Measurements from ENCODE around the gene ADCY9. TPM values are rescaled to one million over a fixed set of nuclear protein-coding genes. Genes with fewer than 3 reads are reported as not detected.
"Not testable (repeated sequence)": the region's sequence is repeated elsewhere in the genome, so short reads cannot be mapped to it uniquely, and the experiment has no call there.

The ADCY9 gene
- total RNA-seq, 4 donors from 2014 or later = 6.3 to 22.3 (median 11.2) TPM

- no peak for TF ChIP-seq POLR2A (IDR thresholded peaks at IDR 0.05)
- TF ChIP-seq, protein P1, sequence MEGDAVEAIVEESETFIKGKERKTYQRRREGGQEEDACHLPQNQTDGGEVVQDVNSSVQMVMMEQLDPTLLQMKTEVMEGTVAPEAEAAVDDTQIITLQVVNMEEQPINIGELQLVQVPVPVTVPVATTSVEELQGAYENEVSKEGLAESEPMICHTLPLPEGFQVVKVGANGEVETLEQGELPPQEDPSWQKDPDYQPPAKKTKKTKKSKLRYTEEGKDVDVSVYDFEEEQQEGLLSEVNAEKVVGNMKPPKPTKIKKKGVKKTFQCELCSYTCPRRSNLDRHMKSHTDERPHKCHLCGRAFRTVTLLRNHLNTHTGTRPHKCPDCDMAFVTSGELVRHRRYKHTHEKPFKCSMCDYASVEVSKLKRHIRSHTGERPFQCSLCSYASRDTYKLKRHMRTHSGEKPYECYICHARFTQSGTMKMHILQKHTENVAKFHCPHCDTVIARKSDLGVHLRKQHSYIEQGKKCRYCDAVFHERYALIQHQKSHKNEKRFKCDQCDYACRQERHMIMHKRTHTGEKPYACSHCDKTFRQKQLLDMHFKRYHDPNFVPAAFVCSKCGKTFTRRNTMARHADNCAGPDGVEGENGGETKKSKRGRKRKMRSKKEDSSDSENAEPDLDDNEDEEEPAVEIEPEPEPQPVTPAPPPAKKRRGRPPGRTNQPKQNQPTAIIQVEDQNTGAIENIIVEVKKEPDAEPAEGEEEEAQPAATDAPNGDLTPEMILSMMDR (IDR thresholded peaks at IDR 0.05) = no peak
- Histone ChIP-seq H3K4me3 (no peak overlapping the region), H3K4me1 (no peaks in the 10 kb centered on the region), H3K36me3 (no peaks in the 10 kb centered on the region), H3K9me3 (no peaks in the 10 kb centered on the region), H3K27me3 (no peaks in the 10 kb centered on the region), H3K27ac (no peak overlapping the region)
- intact Hi-C loops (cut with DNase I) = no loop called here
- no peak for DNase-seq
- 84 to 85% methylated on average over 4 of the region's 4 CpGs for WGBS, 2 donors
Observed at GRCh38 chr16:4157376-4157825, 41.2 kb upstream of the ADCY9 start.

DNA sequence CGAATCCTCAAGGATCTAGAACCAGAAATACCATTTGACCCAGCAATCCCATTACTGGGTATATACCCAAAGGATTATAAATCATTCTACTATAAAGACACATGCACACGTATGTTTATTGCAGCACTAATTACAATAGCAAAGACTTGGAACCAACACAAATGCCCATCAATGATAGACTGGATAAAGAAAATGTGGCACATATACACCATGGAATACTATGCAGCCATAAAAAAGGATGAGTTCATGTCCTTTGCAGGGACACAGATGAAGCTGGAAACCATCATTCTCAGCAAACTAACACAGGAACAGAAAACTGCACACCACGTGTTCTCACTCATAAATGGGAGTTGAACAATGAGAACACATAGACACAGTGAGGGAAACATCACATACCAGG lies 40.3 kb upstream of the ADCY9 start:
- H3K27me3 ChIP-seq; H3K36me3 ChIP-seq; DNase-seq; H3K9me3 ChIP-seq; H3K27ac ChIP-seq; intact Hi-C loops (cut with DNase I); H3K4me3 ChIP-seq; H3K4me1 ChIP-seq: not testable (repeated sequence)
- WGBS, 2 donors = 75 to 87% methylated on average over 3 of the region's 3 CpGs

DNA sequence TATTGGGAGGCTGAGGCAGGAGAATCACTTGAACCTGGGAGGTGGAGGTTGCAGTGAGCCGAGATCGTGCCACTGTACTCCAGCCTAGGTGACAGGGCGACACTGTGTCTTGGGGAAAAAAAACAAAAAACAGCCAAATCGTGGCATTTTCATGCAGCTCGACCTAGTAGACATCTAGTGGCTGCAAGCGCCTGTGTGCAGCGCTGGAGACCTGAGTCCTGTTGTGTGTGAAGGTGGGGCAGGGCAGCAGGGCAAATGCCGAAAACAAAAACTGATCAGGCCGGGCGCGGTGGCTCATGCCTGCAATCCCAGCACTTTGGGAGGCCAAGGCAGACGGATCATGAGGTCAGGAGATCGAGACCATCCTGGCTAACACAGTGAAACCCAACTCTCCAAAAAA lies 37.1 kb upstream of the ADCY9 start:
- H3K27ac ChIP-seq; intact Hi-C loops (cut with DNase I); DNase-seq; H3K9me3 ChIP-seq; H3K4me1 ChIP-seq; H3K4me3 ChIP-seq; H3K36me3 ChIP-seq; H3K27me3 ChIP-seq: not testable (repeated sequence)
- WGBS, 2 donors = 92 to 93% methylated on average over 11 to 12 of the region's 13 CpGs

- Histone ChIP-seq H3K4me3 (no peak overlapping the region), H3K27me3 (peaks cover 0 to 4% (median 0%) of the 10 kb centered on the region in 4 donors), H3K9me3 (no peaks in the 10 kb centered on the region), H3K36me3 (no peaks in the 10 kb centered on the region), H3K27ac (no peak overlapping the region), H3K4me1 (no peaks in the 10 kb centered on the region)
- intact Hi-C loops (cut with DNase I) = no loop called here
- no peak for TF ChIP-seq POLR2A (IDR thresholded peaks at IDR 0.05)
- TF ChIP-seq, protein P1 (IDR thresholded peaks at IDR 0.05) = no peak
- DNase-seq = no peak
- WGBS, 2 donors = 38% methylated on average over 5 of the region's 5 CpGs; no CpG with 5 or more reads in 1 of the 2 donors
Observed at GRCh38 chr16:4152267-4152666, 36.0 kb upstream of the ADCY9 start.

- no peaks in the 10 kb centered on the region for H3K9me3 ChIP-seq
- TF ChIP-seq POLR2A (IDR thresholded peaks at IDR 0.05) = no peak
- TF ChIP-seq, protein P1 (IDR thresholded peaks at IDR 0.05) = no peak
- H3K27me3 ChIP-seq = peaks cover 0 to 4% (median 0%) of the 10 kb centered on the region in 4 donors
- H3K4me3 ChIP-seq = no peak overlapping the region
- DNase-seq = no peak
- H3K36me3 ChIP-seq = no peaks in the 10 kb centered on the region
- no peak overlapping the region for H3K27ac ChIP-seq
- intact Hi-C loops (cut with DNase I) = no loop called here
- H3K4me1 ChIP-seq = no peaks in the 10 kb centered on the region
- WGBS, 2 donors = 93% methylated on average over 9 to 10 of the region's 10 CpGs
Observed at GRCh38 chr16:4147236-4147635, 31.0 kb upstream of the ADCY9 start.

GRCh38 chr16:4142268-4142667 lies 26.0 kb upstream of the ADCY9 start:
- no peak for DNase-seq
- Histone ChIP-seq H3K9me3 (no peaks in the 10 kb centered on the region), H3K4me3 (no peak overlapping the region), H3K27ac (no peak overlapping the region), H3K27me3 (no peaks in the 10 kb centered on the region), H3K4me1 (peaks cover 6 to 12% (median 8%) of the 10 kb centered on the region in 3 donors), H3K36me3 (no peaks in the 10 kb centered on the region)
- intact Hi-C loops (cut with DNase I) = no loop called here
- TF ChIP-seq, protein P1 (IDR thresholded peaks at IDR 0.05) = no peak
- no peak for TF ChIP-seq POLR2A (IDR thresholded peaks at IDR 0.05)
- WGBS, 2 donors = 64 to 71% methylated on average over 5 of the region's 5 CpGs

All from esophagus squamous epithelium (tissue), 5 donors.